ENCODE results near the gene VWF.

The VWF gene

DNA sequence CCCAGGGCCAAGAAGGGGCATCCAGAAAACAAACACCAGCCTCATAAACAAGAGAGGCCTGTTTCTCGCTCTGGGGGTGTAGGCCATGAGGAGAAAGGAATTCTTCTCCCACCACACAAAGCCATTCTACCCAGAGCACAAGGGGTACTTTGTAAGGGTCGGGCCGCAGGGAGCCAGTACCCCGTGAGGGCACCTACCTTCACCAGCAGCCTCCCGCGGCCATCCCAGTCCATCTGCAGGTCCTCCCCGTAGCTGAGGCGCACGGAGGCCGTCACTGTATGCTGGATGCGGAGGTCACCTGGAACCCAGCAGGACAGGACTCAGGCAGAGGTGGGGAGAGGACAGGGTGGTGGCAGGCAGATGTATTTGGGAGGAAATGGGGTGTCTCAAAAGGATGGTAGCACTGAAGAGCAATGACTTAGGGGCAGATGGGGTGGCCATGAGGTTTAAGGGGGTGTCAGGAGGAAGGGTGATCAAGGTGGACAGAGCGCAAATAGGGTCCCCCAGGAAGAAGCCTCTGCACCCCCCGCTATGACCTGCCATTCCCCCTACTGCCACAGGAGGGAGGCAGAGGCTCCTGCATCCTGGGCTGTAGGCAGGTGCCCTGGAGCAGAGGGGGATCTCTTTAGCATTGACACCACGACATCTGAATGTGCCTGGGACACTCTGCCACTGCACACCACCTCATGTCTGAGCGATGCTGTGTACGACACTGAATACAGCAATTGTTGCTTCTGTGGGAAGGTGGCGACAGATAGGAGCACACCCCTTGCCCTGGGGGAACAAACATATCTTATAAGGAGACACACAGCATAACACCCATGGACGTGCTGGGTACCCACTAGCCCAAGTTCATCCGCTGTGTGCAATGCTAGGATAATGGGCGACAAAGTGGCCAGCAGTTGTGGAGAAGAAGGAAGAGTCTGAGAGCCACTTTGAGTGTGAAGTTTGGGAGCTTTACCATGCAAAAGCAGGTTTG lies 61.4 kb downstream of the VWF start:
- no peak overlapping the region for H3K4me3 ChIP-seq (ENCODE audit: low read length)
- H3K27ac ChIP-seq (ENCODE audit: low read length): no peak overlapping the region
- peaks cover 11% of the 10 kb centered on the region for H3K4me1 ChIP-seq (ENCODE audit: control insufficient read depth, low read depth, low read length)
- H3K9ac ChIP-seq (ENCODE audit: low read length): no peak overlapping the region
- H3K36me3 ChIP-seq (ENCODE audit: control insufficient read depth, low read depth, low read length): no peaks in the 10 kb centered on the region
- H3K27me3 ChIP-seq (ENCODE audit: control insufficient read depth, insufficient read depth, low read length): no peaks in the 10 kb centered on the region
- no peaks in the 10 kb centered on the region for H3K9me3 ChIP-seq (ENCODE audit: control insufficient read depth, low read depth, low read length)

- no peak overlapping the region for H3K4me3 ChIP-seq (ENCODE audit: low read length)
- H3K27ac ChIP-seq (ENCODE audit: low read length): no peak overlapping the region
- H3K27me3 ChIP-seq (ENCODE audit: control insufficient read depth, insufficient read depth, low read length): no peaks in the 10 kb centered on the region
- peaks cover 12% of the 10 kb centered on the region for H3K4me1 ChIP-seq (ENCODE audit: control insufficient read depth, low read depth, low read length)
- H3K9ac ChIP-seq (ENCODE audit: low read length): no peak overlapping the region
- H3K9me3 ChIP-seq (ENCODE audit: control insufficient read depth, low read depth, low read length): no peaks in the 10 kb centered on the region
- no peaks in the 10 kb centered on the region for H3K36me3 ChIP-seq (ENCODE audit: control insufficient read depth, low read depth, low read length)
Observed at GRCh38 chr12:6062395-6062756, 62.1 kb downstream of the VWF start.

GRCh38 chr12:6061660-6062059 lies 62.8 kb downstream of the VWF start:
- Histone ChIP-seq H3K9me3 (ENCODE audit: control insufficient read depth, low read depth, low read length) (no peaks in the 10 kb centered on the region), H3K9ac (ENCODE audit: low read length) (no peak overlapping the region), H3K27ac (ENCODE audit: low read length) (no peak overlapping the region), H3K36me3 (ENCODE audit: control insufficient read depth, low read depth, low read length) (no peaks in the 10 kb centered on the region), H3K27me3 (ENCODE audit: control insufficient read depth, insufficient read depth, low read length) (no peaks in the 10 kb centered on the region), H3K4me3 (ENCODE audit: low read length) (no peak overlapping the region), H3K4me1 (ENCODE audit: control insufficient read depth, low read depth, low read length) (peaks cover 15% of the 10 kb centered on the region)

DNA sequence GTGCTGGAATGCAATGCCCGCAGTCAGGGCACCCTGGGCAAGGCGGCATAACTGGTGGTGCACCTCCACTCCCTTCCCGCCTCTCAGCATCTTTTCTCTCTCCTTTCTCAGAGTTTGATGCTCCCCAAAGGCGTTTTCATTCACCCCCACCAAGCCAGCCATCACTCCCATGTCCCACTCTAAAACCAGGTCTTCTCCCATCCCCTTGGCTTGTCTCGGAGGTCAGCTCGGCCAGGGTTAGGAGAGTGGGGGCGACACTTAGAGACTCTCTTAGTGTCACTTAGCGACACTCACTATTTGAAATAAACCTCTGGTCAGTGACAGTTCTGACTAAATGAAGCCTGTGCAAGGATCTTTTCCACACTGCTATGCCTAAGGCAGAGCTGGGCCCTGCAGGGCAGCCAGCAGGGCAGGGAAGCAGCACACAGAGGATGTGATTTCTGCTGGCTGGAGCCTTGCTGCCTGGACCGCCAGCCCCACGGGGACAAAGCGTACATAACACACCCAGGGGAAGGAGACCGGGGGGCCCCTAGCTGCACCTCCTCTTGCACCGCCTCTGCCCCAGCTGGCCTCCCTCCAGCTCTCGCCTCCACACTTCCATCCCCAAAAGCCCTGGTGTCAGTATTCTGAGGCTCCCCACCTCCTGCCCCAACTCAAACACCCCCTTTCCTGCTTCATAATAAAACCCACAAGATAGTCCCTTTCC lies 64.5 kb downstream of the VWF start:
- H3K9ac ChIP-seq (ENCODE audit: low read length): no peak overlapping the region
- H3K4me1 ChIP-seq (ENCODE audit: control insufficient read depth, low read depth, low read length): peaks cover 19% of the 10 kb centered on the region
- no peaks in the 10 kb centered on the region for H3K9me3 ChIP-seq (ENCODE audit: control insufficient read depth, low read depth, low read length)
- no peaks in the 10 kb centered on the region for H3K27me3 ChIP-seq (ENCODE audit: control insufficient read depth, insufficient read depth, low read length)
- no peaks in the 10 kb centered on the region for H3K36me3 ChIP-seq (ENCODE audit: control insufficient read depth, low read depth, low read length)
- no peak overlapping the region for H3K27ac ChIP-seq (ENCODE audit: low read length)
- no peak overlapping the region for H3K4me3 ChIP-seq (ENCODE audit: low read length)

GRCh38 chr12:6059221-6059620 lies 65.2 kb downstream of the VWF start:
- H3K27me3 ChIP-seq (ENCODE audit: control insufficient read depth, insufficient read depth, low read length): no peaks in the 10 kb centered on the region
- no peak overlapping the region for H3K27ac ChIP-seq (ENCODE audit: low read length)
- H3K9me3 ChIP-seq (ENCODE audit: control insufficient read depth, low read depth, low read length): no peaks in the 10 kb centered on the region
- H3K4me1 ChIP-seq (ENCODE audit: control insufficient read depth, low read depth, low read length): peaks cover 19% of the 10 kb centered on the region
- no peak overlapping the region for H3K9ac ChIP-seq (ENCODE audit: low read length)
- H3K4me3 ChIP-seq (ENCODE audit: low read length): no peak overlapping the region
- no peaks in the 10 kb centered on the region for H3K36me3 ChIP-seq (ENCODE audit: control insufficient read depth, low read depth, low read length)

DNA sequence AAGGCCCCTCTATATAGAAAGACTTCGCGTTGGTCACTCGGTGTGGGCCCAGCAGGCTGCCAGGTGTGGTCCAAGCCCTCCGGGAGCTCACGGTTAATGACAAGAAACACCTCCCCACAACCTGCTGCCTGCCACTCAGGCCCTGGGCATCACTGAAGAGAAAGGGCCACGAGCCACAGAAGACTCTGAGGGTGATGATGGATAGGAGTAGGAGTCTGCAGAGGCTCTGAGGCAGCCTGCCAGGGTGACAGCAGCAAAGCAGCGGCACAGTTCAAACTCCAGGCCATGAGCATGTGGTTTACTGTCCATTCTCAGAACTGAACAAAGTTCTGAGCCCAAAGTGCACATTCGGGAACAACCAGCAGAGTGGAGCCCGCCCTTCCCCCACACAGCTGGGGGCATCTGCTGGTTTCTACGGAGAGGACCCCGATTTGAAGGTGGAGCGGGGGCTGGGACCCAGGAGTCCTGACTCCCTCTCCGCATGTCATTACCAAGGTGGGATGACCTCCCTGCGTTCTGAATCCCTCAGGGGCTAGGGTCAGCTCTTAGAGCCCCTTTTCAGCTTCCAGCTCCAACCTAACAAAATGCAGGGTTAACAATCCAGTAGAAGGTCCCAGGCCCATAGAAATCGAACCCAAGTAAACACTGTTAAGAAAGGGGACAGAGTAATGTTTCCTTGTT lies 65.8 kb downstream of the VWF start:
- H3K27me3 ChIP-seq (ENCODE audit: control insufficient read depth, insufficient read depth, low read length): no peaks in the 10 kb centered on the region
- peaks cover 19% of the 10 kb centered on the region for H3K4me1 ChIP-seq (ENCODE audit: control insufficient read depth, low read depth, low read length)
- no peak overlapping the region for H3K27ac ChIP-seq (ENCODE audit: low read length)
- no peak overlapping the region for H3K9ac ChIP-seq (ENCODE audit: low read length)
- H3K9me3 ChIP-seq (ENCODE audit: control insufficient read depth, low read depth, low read length): no peaks in the 10 kb centered on the region
- H3K4me3 ChIP-seq (ENCODE audit: low read length): no peak overlapping the region
- H3K36me3 ChIP-seq (ENCODE audit: control insufficient read depth, low read depth, low read length): no peaks in the 10 kb centered on the region

DNA sequence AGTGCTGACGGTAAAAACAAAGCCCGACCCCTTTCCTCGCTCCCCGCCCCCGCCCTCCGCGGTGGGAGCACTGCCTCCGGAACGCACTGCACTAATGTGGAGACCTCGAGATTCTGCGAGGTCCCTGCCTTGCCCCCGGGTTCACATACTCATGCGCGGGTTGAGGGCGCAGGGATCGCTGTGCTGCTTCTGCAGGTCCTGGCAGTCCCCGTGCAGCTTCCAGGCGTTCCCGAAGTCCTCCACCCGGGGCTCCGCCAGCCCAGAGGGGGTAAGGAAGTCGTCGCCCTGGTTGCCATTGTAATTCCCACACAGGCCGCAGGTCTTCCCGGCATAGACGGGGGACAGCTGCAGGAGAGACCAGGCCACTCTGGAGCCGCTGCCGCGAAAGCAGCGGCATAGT lies 66.8 kb downstream of the VWF start:
- H3K27me3 ChIP-seq (ENCODE audit: control insufficient read depth, insufficient read depth, low read length): no peaks in the 10 kb centered on the region
- H3K4me3 ChIP-seq (ENCODE audit: low read length): peak overlapping the region; percentile 54
- no peaks in the 10 kb centered on the region for H3K36me3 ChIP-seq (ENCODE audit: control insufficient read depth, low read depth, low read length)
- H3K9me3 ChIP-seq (ENCODE audit: control insufficient read depth, low read depth, low read length): no peaks in the 10 kb centered on the region
- peak overlapping the region; percentile 51 for H3K9ac ChIP-seq (ENCODE audit: low read length)
- H3K4me1 ChIP-seq (ENCODE audit: control insufficient read depth, low read depth, low read length): peaks cover 19% of the 10 kb centered on the region
- H3K27ac ChIP-seq (ENCODE audit: low read length): no peak overlapping the region

GRCh38 chr12:6056406-6057240 lies 67.8 kb downstream of the VWF start:
- peaks cover 19% of the 10 kb centered on the region for H3K4me1 ChIP-seq (ENCODE audit: control insufficient read depth, low read depth, low read length)
- H3K27me3 ChIP-seq (ENCODE audit: control insufficient read depth, insufficient read depth, low read length): no peaks in the 10 kb centered on the region
- H3K27ac ChIP-seq (ENCODE audit: low read length): no peak overlapping the region
- no peak overlapping the region for H3K9ac ChIP-seq (ENCODE audit: low read length)
- no peaks in the 10 kb centered on the region for H3K9me3 ChIP-seq (ENCODE audit: control insufficient read depth, low read depth, low read length)
- no peaks in the 10 kb centered on the region for H3K36me3 ChIP-seq (ENCODE audit: control insufficient read depth, low read depth, low read length)
- H3K4me3 ChIP-seq (ENCODE audit: low read length): no peak overlapping the region

DNA sequence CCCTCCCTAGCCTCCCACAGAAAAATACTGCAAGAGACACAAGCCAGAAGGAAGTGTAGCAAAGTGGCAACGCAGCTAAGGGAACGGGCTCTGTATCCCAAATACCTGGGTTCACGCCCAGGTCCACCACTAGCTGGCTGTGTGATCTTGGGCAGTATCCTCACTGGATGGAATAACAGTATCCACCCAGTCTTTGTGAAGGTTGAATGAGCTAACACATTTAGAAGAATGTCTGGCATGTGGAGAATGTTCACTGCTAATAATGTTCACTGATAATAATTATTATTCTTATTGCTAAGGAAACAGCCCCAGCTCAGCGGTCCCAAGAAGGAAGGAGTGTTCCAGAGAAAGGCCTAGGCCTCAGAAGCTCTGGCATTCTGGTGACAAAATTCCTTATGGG lies 70.9 kb downstream of the VWF start:
- Histone ChIP-seq H3K4me3 (ENCODE audit: low read length) (no peak overlapping the region), H3K4me1 (ENCODE audit: control insufficient read depth, low read depth, low read length) (peaks cover 13% of the 10 kb centered on the region), H3K9ac (ENCODE audit: low read length) (no peak overlapping the region), H3K36me3 (ENCODE audit: control insufficient read depth, low read depth, low read length) (no peaks in the 10 kb centered on the region), H3K27ac (ENCODE audit: low read length) (no peak overlapping the region), H3K27me3 (ENCODE audit: control insufficient read depth, insufficient read depth, low read length) (no peaks in the 10 kb centered on the region), H3K9me3 (ENCODE audit: control insufficient read depth, low read depth, low read length) (no peaks in the 10 kb centered on the region)

DNA sequence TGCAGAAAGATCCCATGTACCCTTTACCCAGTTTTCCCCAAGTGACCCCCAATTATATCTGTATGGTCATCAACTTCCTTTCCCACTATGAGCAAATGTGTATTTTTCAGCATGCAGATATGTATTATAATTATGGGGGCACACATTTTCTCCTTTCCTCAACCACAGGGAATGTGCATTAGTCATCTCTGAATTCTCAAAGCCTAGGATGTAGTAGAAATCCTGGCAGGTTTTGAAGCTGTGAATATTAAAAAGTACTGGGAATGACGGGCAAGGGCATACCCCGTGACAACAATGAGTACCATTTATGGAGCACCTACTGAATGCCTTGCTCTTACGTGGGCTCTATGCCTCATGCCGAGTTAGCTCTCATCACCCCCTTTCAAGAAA lies 71.5 kb downstream of the VWF start:
- Histone ChIP-seq H3K4me3 (ENCODE audit: low read length) (no peak overlapping the region), H3K9me3 (ENCODE audit: control insufficient read depth, low read depth, low read length) (no peaks in the 10 kb centered on the region), H3K4me1 (ENCODE audit: control insufficient read depth, low read depth, low read length) (peaks cover 7% of the 10 kb centered on the region), H3K27ac (ENCODE audit: low read length) (no peak overlapping the region), H3K27me3 (ENCODE audit: control insufficient read depth, insufficient read depth, low read length) (no peaks in the 10 kb centered on the region), H3K36me3 (ENCODE audit: control insufficient read depth, low read depth, low read length) (no peaks in the 10 kb centered on the region), H3K9ac (ENCODE audit: low read length) (no peak overlapping the region)

Data from iPS-18a (cell line).